A673 (cell line): ENCODE data around the gene RLN1.

Experiments used
- EZH2 ChIP-seq: fragments of 200-600 bp; sonication (generic); IDR thresholded peaks from 2 replicates; pipeline ENCODE4 v1.6.1; 2017; ENCODE audit warnings: borderline replicate concordance, low read depth, mild to moderate bottlenecking, mixed read lengths, antibody characterized with exemption, low read length; ENCODE audit not compliant: poor library complexity, severe bottlenecking
- TF ChIP-seq, protein P1 (sequence below): fragments of 300-800, 200-600 bp; sonication (generic); conservative IDR thresholded peaks from 2 replicates; pipeline ENCODE4 v1.5.1; 2017; ENCODE audit warnings: low read depth, mild to moderate bottlenecking, antibody characterized with exemption, low read length, moderate library complexity, mixed read lengths

DNA sequence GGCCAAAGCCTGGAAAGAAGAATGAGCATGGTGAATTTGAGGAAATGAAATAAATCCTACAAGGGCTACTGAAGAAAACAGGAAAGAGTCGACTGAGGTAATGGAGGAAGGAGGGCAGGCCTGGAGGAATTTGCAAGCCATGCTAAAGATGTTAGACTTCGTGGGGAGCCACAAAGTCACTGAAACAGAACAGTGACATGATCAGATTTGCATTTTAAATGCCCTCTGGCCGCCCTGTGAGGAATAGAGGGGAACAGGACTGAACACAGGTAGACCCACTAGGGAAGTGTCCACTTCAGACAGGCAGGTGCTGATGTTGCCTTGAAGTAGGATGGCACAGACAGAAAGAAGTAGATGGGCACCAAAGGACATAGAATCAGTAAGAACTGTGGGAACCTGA is 42.8 kb upstream of the RLN1 start:
- TF ChIP-seq, protein P1, sequence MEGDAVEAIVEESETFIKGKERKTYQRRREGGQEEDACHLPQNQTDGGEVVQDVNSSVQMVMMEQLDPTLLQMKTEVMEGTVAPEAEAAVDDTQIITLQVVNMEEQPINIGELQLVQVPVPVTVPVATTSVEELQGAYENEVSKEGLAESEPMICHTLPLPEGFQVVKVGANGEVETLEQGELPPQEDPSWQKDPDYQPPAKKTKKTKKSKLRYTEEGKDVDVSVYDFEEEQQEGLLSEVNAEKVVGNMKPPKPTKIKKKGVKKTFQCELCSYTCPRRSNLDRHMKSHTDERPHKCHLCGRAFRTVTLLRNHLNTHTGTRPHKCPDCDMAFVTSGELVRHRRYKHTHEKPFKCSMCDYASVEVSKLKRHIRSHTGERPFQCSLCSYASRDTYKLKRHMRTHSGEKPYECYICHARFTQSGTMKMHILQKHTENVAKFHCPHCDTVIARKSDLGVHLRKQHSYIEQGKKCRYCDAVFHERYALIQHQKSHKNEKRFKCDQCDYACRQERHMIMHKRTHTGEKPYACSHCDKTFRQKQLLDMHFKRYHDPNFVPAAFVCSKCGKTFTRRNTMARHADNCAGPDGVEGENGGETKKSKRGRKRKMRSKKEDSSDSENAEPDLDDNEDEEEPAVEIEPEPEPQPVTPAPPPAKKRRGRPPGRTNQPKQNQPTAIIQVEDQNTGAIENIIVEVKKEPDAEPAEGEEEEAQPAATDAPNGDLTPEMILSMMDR, result no peak
- TF ChIP-seq EZH2, result no peak
